Amygdala (tissue), 56 donors: ENCODE results near the gene ZNF507.
"Not testable (repeated sequence)": the region's sequence is repeated elsewhere in the genome, so short reads cannot be mapped to it uniquely, and the experiment has no call there.

ENCODE experiments used
- DNase-seq, 56 donors: peaks; one replicate each; lab custom pipeline; 2025; lab: John Stamatoyannopoulos, UW

The ZNF507 gene

GRCh38 chr19:32363632-32364031 lies 18.2 kb downstream of the ZNF507 start:
- peak in 4 of 56 donors; percentile 3 to 24 (median 10) for DNase-seq

- DNase-seq = no peak
Measured at GRCh38 chr19:32364040-32364439, 18.6 kb downstream of the ZNF507 start.

GRCh38 chr19:32367063-32367462 lies 21.7 kb downstream of the ZNF507 start:
- no peak for DNase-seq

GRCh38 chr19:32367948-32368536 lies 22.6 kb downstream of the ZNF507 start:
- no peak for DNase-seq

- no peak for DNase-seq
Measured at GRCh38 chr19:32368787-32369186, 23.4 kb downstream of the ZNF507 start.

- no peak for DNase-seq
Measured at GRCh38 chr19:32372726-32373517, 27.5 kb downstream of the ZNF507 start.

- DNase-seq = peak in 11 of 56 donors; percentile 11 to 52 (median 22)
Measured at GRCh38 chr19:32373585-32374295, 28.3 kb downstream of the ZNF507 start.

- not testable (repeated sequence) for DNase-seq
Measured at GRCh38 chr19:32374362-32374761, 29.0 kb downstream of the ZNF507 start.

- DNase-seq = peak in 5 of 56 donors; percentile 4 to 29 (median 9)
Measured at GRCh38 chr19:32377088-32377487, 31.7 kb downstream of the ZNF507 start.

GRCh38 chr19:32380269-32380668 lies 34.9 kb downstream of the ZNF507 start:
- no peak for DNase-seq

GRCh38 chr19:32387701-32388392 lies 42.4 kb downstream of the ZNF507 start:
- no peak for DNase-seq

- DNase-seq = no peak
Measured at GRCh38 chr19:32388393-32388855, 43.0 kb downstream of the ZNF507 start.

- DNase-seq = no peak
Measured at GRCh38 chr19:32392901-32393300, 47.5 kb downstream of the ZNF507 start.

- DNase-seq = no peak
Measured at GRCh38 chr19:32396046-32396652, 50.7 kb downstream of the ZNF507 start.

- DNase-seq = no peak
Measured at GRCh38 chr19:32397671-32398101, 52.3 kb downstream of the ZNF507 start.

- DNase-seq = no peak
Measured at GRCh38 chr19:32401992-32402391, 56.6 kb downstream of the ZNF507 start.

GRCh38 chr19:32403291-32403995 lies 58.0 kb downstream of the ZNF507 start:
- no peak for DNase-seq

GRCh38 chr19:32404213-32404932 lies 59.0 kb downstream of the ZNF507 start:
- peak in 1 of 56 donors; percentile 18 for DNase-seq

- peak in 44 of 56 donors; percentile 17 to 81 (median 65) for DNase-seq
Measured at GRCh38 chr19:32404933-32405430, 59.6 kb downstream of the ZNF507 start.
